CD8-positive, alpha-beta memory T cell (primary cell): ENCODE results near the gene ZNF407. TPM values are rescaled to one million over a fixed set of nuclear protein-coding genes. Genes with fewer than 3 reads are reported as not detected.

Source experiments
- CTCF ChIA-PET: fragments of 350-600 bp; sonication (Branson Sonifier 250); formaldehyde crosslinking; loops from one replicate; lab custom pipeline; 2021; ENCODE audit warnings: antibody characterized with exemption; lab: Charles Lee
- POLR2A ChIA-PET: fragments of 350-600 bp; sonication (Branson Sonifier 250); formaldehyde crosslinking; loops from one replicate; lab custom pipeline; 2021; ENCODE audit warnings: antibody characterized with exemption; lab: Charles Lee
- DNase-seq, 5 donors: peaks; one replicate each; pipeline versions ENCODE4 v3.0.0 to v3.0.0-alpha.2; 2020 to 2022; ENCODE audit warnings: mixed read lengths in 1 of 5
- H3K27ac ChIP-seq: one replicate; pipeline ENCODE4 v1.7.0; 2013; ENCODE audit warnings: low read depth, mild to moderate bottlenecking, low read length, moderate library complexity
- H3K27me3 ChIP-seq: 2 replicates; pipeline ENCODE4 v1.7.0; 2013; ENCODE audit warnings: low read length, mild to moderate bottlenecking; ENCODE audit not compliant: insufficient read depth, poor library complexity, severe bottlenecking
- H3K36me3 ChIP-seq: 2 replicates; pipeline ENCODE4 v1.7.0; 2013; ENCODE audit warnings: mild to moderate bottlenecking, low read length, moderate library complexity; ENCODE audit not compliant: insufficient read depth
- H3K4me1 ChIP-seq: 2 replicates; pipeline ENCODE4 v1.7.0; 2013; ENCODE audit warnings: mild to moderate bottlenecking, low read length, moderate library complexity; ENCODE audit not compliant: insufficient read depth
- H3K4me3 ChIP-seq: 2 replicates; pipeline ENCODE4 v1.7.0; 2013; ENCODE audit warnings: mild to moderate bottlenecking, low read length
- H3K9me3 ChIP-seq: 2 replicates; pipeline ENCODE4 v1.7.0; 2013; ENCODE audit warnings: mild to moderate bottlenecking, low read length
- H3K27ac Mint-ChIP-seq, 8 donors: one replicate each; pipeline ENCODE4 v1.8.0; 2020 to 2021; ENCODE audit warnings: mixed read lengths in 8 of 8, mild to moderate bottlenecking in 6 of 8, inconsistent platforms in 3 of 8, moderate library complexity in 3 of 8
- H3K27me3 Mint-ChIP-seq, 2 donors: one replicate each; pipeline ENCODE4 v1.8.0; 2020 to 2021; ENCODE audit warnings: mixed read lengths in 2 of 2, mild to moderate bottlenecking in 1 of 2, moderate library complexity in 1 of 2
- H3K36me3 Mint-ChIP-seq, 3 donors: one replicate each; pipeline ENCODE4 v1.8.0; 2020 to 2021; ENCODE audit warnings: mixed read lengths in 3 of 3, inconsistent platforms in 1 of 3, mild to moderate bottlenecking in 1 of 3
- H3K4me1 Mint-ChIP-seq, 3 donors: one replicate each; pipeline ENCODE4 v1.8.0; 2020 to 2021; ENCODE audit warnings: mixed read lengths in 3 of 3, inconsistent platforms in 1 of 3, mild to moderate bottlenecking in 1 of 3
- H3K4me3 Mint-ChIP-seq, 7 donors: one replicate each; pipeline ENCODE4 v1.8.0; 2020 to 2021; ENCODE audit warnings: mixed read lengths in 7 of 7, mild to moderate bottlenecking in 6 of 7, moderate library complexity in 4 of 7, inconsistent platforms in 2 of 7
- H3K9me3 Mint-ChIP-seq, 5 donors: one replicate each; pipeline ENCODE4 v1.8.0; 2020 to 2022; ENCODE audit warnings: mixed read lengths in 5 of 5, mild to moderate bottlenecking in 3 of 5, moderate library complexity in 2 of 5, inconsistent platforms in 1 of 5
- polyA plus RNA-seq: library from polyadenylated mRNA; unstranded; fragments of 300-500 nt; fragmentation: Illumina TruSeq; gene quantifications from one replicate; pipeline ENCODE4 v1.2.3, GENCODE V29; 2021
- total RNA-seq, 2 experiments: library from RNA; stranded (reverse); gene quantifications; one replicate each; pipeline ENCODE4 v1.2.3, GENCODE V29; 2021

The ZNF407 gene
- total and polyA plus RNA-seq, 3 experiments from 2014 or later = 4.1 to 15.5 (median 14.9) TPM

- Mint-ChIP-seq H3K4me3 (no peak overlapping the region), H3K27me3 (no peaks in the 10 kb centered on the region), H3K4me1 (peaks cover 3 to 6% (median 4%) of the 10 kb centered on the region in 3 donors), H3K36me3 (peaks cover 3 to 16% (median 13%) of the 10 kb centered on the region in 3 donors), H3K9me3 (peaks cover 0 to 4% (median 0%) of the 10 kb centered on the region in 5 donors), H3K27ac (no peak overlapping the region)
- POLR2A ChIA-PET = no interaction called here
- Histone ChIP-seq H3K27me3 (no peaks in the 10 kb centered on the region), H3K9me3 (no peaks in the 10 kb centered on the region), H3K36me3 (no peaks in the 10 kb centered on the region), H3K4me3 (no peak overlapping the region), H3K27ac (no peak overlapping the region), H3K4me1 (no peaks in the 10 kb centered on the region)
- CTCF ChIA-PET = no interaction called here
- no peak for DNase-seq
These were observed 219.9 kb downstream of the ZNF407 start for GRCh38 chr18:74817576-74817975.

- Mint-ChIP-seq H3K9me3 (peaks cover 0 to 4% (median 0%) of the 10 kb centered on the region in 5 donors), H3K36me3 (peaks cover 11 to 20% (median 18%) of the 10 kb centered on the region in 3 donors), H3K27me3 (no peaks in the 10 kb centered on the region), H3K27ac (no peak overlapping the region), H3K4me1 (peaks cover 0 to under 1% (median 0%) of the 10 kb centered on the region in 3 donors), H3K4me3 (no peak overlapping the region)
- H3K27me3 ChIP-seq = no peaks in the 10 kb centered on the region
- no peak overlapping the region for H3K4me3 ChIP-seq
- POLR2A ChIA-PET = no interaction called here
- CTCF ChIA-PET = no interaction called here
- no peak for DNase-seq
- H3K9me3 ChIP-seq = no peaks in the 10 kb centered on the region
- no peaks in the 10 kb centered on the region for H3K36me3 ChIP-seq
- no peaks in the 10 kb centered on the region for H3K4me1 ChIP-seq
- H3K27ac ChIP-seq = no peak overlapping the region
These were observed 221.0 kb downstream of the ZNF407 start for GRCh38 chr18:74818516-74819175.

- H3K4me3 Mint-ChIP-seq = no peak overlapping the region
- no peak overlapping the region for H3K4me3 ChIP-seq
- POLR2A ChIA-PET = no interaction called here
These were observed 221.9 kb downstream of the ZNF407 start for GRCh38 chr18:74819433-74820059.

GRCh38 chr18:74820160-74820780 lies 222.6 kb downstream of the ZNF407 start:
- Mint-ChIP-seq H3K27ac (no peak overlapping the region), H3K9me3 (peaks cover 0 to 4% (median 0%) of the 10 kb centered on the region in 5 donors)
- POLR2A ChIA-PET = no interaction called here

More at GRCh38 chr18:74819433-74820059, 221.9 kb downstream of the ZNF407 start:
- DNase-seq = no peak
- no peak overlapping the region for H3K27ac ChIP-seq
- peaks cover 0 to 4% (median 0%) of the 10 kb centered on the region in 5 donors for H3K9me3 Mint-ChIP-seq
- H3K27ac Mint-ChIP-seq = no peak overlapping the region
- no peaks in the 10 kb centered on the region for H3K4me1 ChIP-seq
- no peaks in the 10 kb centered on the region for H3K9me3 ChIP-seq
- no peaks in the 10 kb centered on the region for H3K27me3 ChIP-seq
- H3K4me1 Mint-ChIP-seq = no peaks in the 10 kb centered on the region
- H3K27me3 Mint-ChIP-seq = no peaks in the 10 kb centered on the region
- H3K36me3 ChIP-seq = no peaks in the 10 kb centered on the region
- peaks cover 11 to 20% (median 20%) of the 10 kb centered on the region in 3 donors for H3K36me3 Mint-ChIP-seq
- CTCF ChIA-PET = no interaction called here

GRCh38 chr18:74825460-74825859 lies 227.8 kb downstream of the ZNF407 start:
- ChIA-PET POLR2A (no interaction called here), CTCF (no interaction called here)
- no peaks in the 10 kb centered on the region for H3K27me3 Mint-ChIP-seq
- H3K4me3 Mint-ChIP-seq = no peak overlapping the region
- Histone ChIP-seq H3K4me3 (no peak overlapping the region), H3K36me3 (no peaks in the 10 kb centered on the region), H3K9me3 (no peaks in the 10 kb centered on the region), H3K4me1 (no peaks in the 10 kb centered on the region), H3K27me3 (no peaks in the 10 kb centered on the region), H3K27ac (no peak overlapping the region)
- peaks cover 14 to 20% (median 18%) of the 10 kb centered on the region in 3 donors for H3K36me3 Mint-ChIP-seq
- DNase-seq = no peak
- H3K27ac Mint-ChIP-seq = no peak overlapping the region
- peaks cover 0 to 4% (median 0%) of the 10 kb centered on the region in 5 donors for H3K9me3 Mint-ChIP-seq
- H3K4me1 Mint-ChIP-seq = peaks cover 0 to 5% (median 0%) of the 10 kb centered on the region in 3 donors

More at GRCh38 chr18:74820160-74820780, 222.6 kb downstream of the ZNF407 start:
- no peak for DNase-seq
- Histone ChIP-seq H3K4me3 (no peak overlapping the region), H3K27ac (no peak overlapping the region), H3K9me3 (no peaks in the 10 kb centered on the region), H3K4me1 (no peaks in the 10 kb centered on the region), H3K36me3 (no peaks in the 10 kb centered on the region), H3K27me3 (no peaks in the 10 kb centered on the region)
- CTCF ChIA-PET = no interaction called here
- Mint-ChIP-seq H3K27me3 (no peaks in the 10 kb centered on the region), H3K4me1 (peaks cover 0 to 2% (median 0%) of the 10 kb centered on the region in 3 donors), H3K36me3 (peaks cover 11 to 20% (median 19%) of the 10 kb centered on the region in 3 donors), H3K4me3 (no peak overlapping the region)

- H3K9me3 Mint-ChIP-seq = peaks cover 0 to 4% (median 0%) of the 10 kb centered on the region in 5 donors
These were observed 228.9 kb downstream of the ZNF407 start for GRCh38 chr18:74826572-74826971.

GRCh38 chr18:74828200-74828599 lies 230.5 kb downstream of the ZNF407 start:
- Mint-ChIP-seq H3K4me3 (no peak overlapping the region), H3K27ac (no peak overlapping the region), H3K27me3 (no peaks in the 10 kb centered on the region), H3K4me1 (peaks cover 0 to 9% (median 7%) of the 10 kb centered on the region in 3 donors), H3K36me3 (peaks cover 2 to 9% (median 6%) of the 10 kb centered on the region in 3 donors), H3K9me3 (no peaks in the 10 kb centered on the region)
- Histone ChIP-seq H3K4me1 (no peaks in the 10 kb centered on the region), H3K27ac (no peak overlapping the region), H3K4me3 (no peak overlapping the region), H3K9me3 (no peaks in the 10 kb centered on the region), H3K27me3 (no peaks in the 10 kb centered on the region), H3K36me3 (no peaks in the 10 kb centered on the region)
- DNase-seq = no peak
- ChIA-PET POLR2A (no interaction called here), CTCF (no interaction called here)

More at GRCh38 chr18:74826572-74826971, 228.9 kb downstream of the ZNF407 start:
- ChIA-PET CTCF (no interaction called here), POLR2A (no interaction called here)
- Mint-ChIP-seq H3K36me3 (peaks cover 12 to 15% (median 15%) of the 10 kb centered on the region in 3 donors), H3K4me3 (no peak overlapping the region), H3K27me3 (no peaks in the 10 kb centered on the region), H3K27ac (no peak overlapping the region), H3K4me1 (peaks cover 0 to 5% (median 0%) of the 10 kb centered on the region in 3 donors)
- no peaks in the 10 kb centered on the region for H3K9me3 ChIP-seq
- no peak for DNase-seq
- no peak overlapping the region for H3K27ac ChIP-seq
- H3K27me3 ChIP-seq = no peaks in the 10 kb centered on the region
- H3K4me1 ChIP-seq = no peaks in the 10 kb centered on the region
- no peak overlapping the region for H3K4me3 ChIP-seq
- no peaks in the 10 kb centered on the region for H3K36me3 ChIP-seq
